GM23338 (cell line): ENCODE measurements around the gene PLEKHA8.

Experiments used
- CREB1 ChIP-seq: fragments of 250-450 bp; sonication (Bioruptor Pico); IDR thresholded peaks from 2 replicates; pipeline ENCODE4 v1.5.0; 2020; ENCODE audit warnings: low read depth, mild to moderate bottlenecking, moderate library complexity
- CTCF ChIP-seq, 2 experiments: fragments of 200-600 bp in 1 of 2; sonication (generic) in 1 of 2; conservative IDR thresholded peaks; 2 replicates each; pipeline versions ENCODE4 v1.5.1 to v1.6.1; 2016 to 2017; ENCODE audit warnings: antibody characterized with exemption in 2 of 2, low read depth in 2 of 2, mild to moderate bottlenecking in 2 of 2, moderate library complexity in 1 of 2
- ETS1 ChIP-seq: IDR thresholded peaks from 2 replicates; pipeline ENCODE4 v1.6.1; 2016; ENCODE audit warnings: antibody characterized with exemption
- EZH2 ChIP-seq: fragments of 200-600 bp; sonication (generic); IDR thresholded peaks from one replicate; pipeline ENCODE4 v1.8.0; 2017; ENCODE audit warnings: antibody characterized with exemption, mild to moderate bottlenecking, low read depth; ENCODE audit not compliant: unreplicated experiment
- EZH2phosphoT487 ChIP-seq: fragments of 200-600 bp; sonication (generic); IDR thresholded peaks from one replicate; pipeline ENCODE4 v1.8.1; 2018; ENCODE audit warnings: antibody characterized with exemption; ENCODE audit not compliant: unreplicated experiment
- JUNB ChIP-seq: IDR thresholded peaks from one replicate; pipeline ENCODE4 v1.6.1; 2016; ENCODE audit warnings: antibody characterized with exemption; ENCODE audit not compliant: unreplicated experiment
- NANOG ChIP-seq: IDR thresholded peaks from 2 replicates; pipeline ENCODE4 v1.6.1; 2016; ENCODE audit warnings: antibody characterized with exemption, borderline replicate concordance
- POLR2AphosphoS5 ChIP-seq: IDR thresholded peaks from 2 replicates; pipeline ENCODE4 v1.6.1; 2016; ENCODE audit warnings: antibody characterized with exemption, low read depth
- REST ChIP-seq: IDR thresholded peaks from one replicate; pipeline ENCODE4 v1.6.1; 2018; ENCODE audit warnings: antibody characterized with exemption; ENCODE audit not compliant: unreplicated experiment
- STAT1 ChIP-seq: IDR thresholded peaks from one replicate; pipeline ENCODE4 v1.6.1; 2016; ENCODE audit warnings: antibody characterized with exemption; ENCODE audit not compliant: unreplicated experiment
- ZNF331 ChIP-seq: fragments of 250-450 bp; sonication (Bioruptor Pico); IDR thresholded peaks from 2 replicates; pipeline ENCODE4 v1.5.0; 2020; ENCODE audit warnings: low read depth, mild to moderate bottlenecking, moderate library complexity
- ZNF462 ChIP-seq: fragments of 250-450 bp; sonication (Bioruptor Pico); IDR thresholded peaks from 2 replicates; pipeline ENCODE4 v1.5.0; 2020; ENCODE audit warnings: mild to moderate bottlenecking, moderate library complexity

- no peak for TF ChIP-seq CTCF (conservative IDR thresholded peaks at IDR 0.05; ENCODE audit: low read depth in 2 of 2)
- TF ChIP-seq CREB1 (CRISPR knock-in tag), result no peak
- no peak for TF ChIP-seq EZH2phosphoT487
- no peak for TF ChIP-seq EZH2
- TF ChIP-seq REST, result no peak
- TF ChIP-seq POLR2AphosphoS5, result no peak
- no peak for TF ChIP-seq ETS1
- TF ChIP-seq NANOG, result no peak
- TF ChIP-seq JUNB, result no peak
- TF ChIP-seq ZNF331, result no peak
- no peak for TF ChIP-seq STAT1
- TF ChIP-seq ZNF462 (CRISPR knock-in tag), result no peak
These were observed 48.2 kb downstream of the PLEKHA8 start for GRCh38 chr7:30076411-30076810.
